Spinal cord (tissue), 10 donors: ENCODE results near the gene EVA1A. TPM values are rescaled to one million over a fixed set of nuclear protein-coding genes. Genes with fewer than 3 reads are reported as not detected.

ENCODE experiments used
- DNase-seq, 6 donors: peaks; one replicate each; pipeline versions ENCODE4 v3.0.0 to v3.0.0-alpha.2; 2013 to 2015; ENCODE audit warnings: low spot score in 6 of 6, low read depth in 4 of 6
- H3K27ac ChIP-seq: one replicate; pipeline ENCODE4 v1.5.1; 2013; ENCODE audit warnings: low read depth, low read length, control low read depth
- H3K27me3 ChIP-seq: one replicate; pipeline ENCODE4 v1.6.1; 2013; ENCODE audit warnings: low read length; ENCODE audit not compliant: control insufficient read depth, insufficient read depth
- H3K36me3 ChIP-seq: one replicate; pipeline ENCODE4 v1.6.1; 2013; ENCODE audit warnings: low read length; ENCODE audit not compliant: control insufficient read depth, insufficient read depth
- H3K4me1 ChIP-seq: one replicate; pipeline ENCODE4 v1.6.1; 2013; ENCODE audit warnings: low read length; ENCODE audit not compliant: control insufficient read depth, insufficient read depth
- H3K4me3 ChIP-seq: one replicate; pipeline ENCODE4 v1.5.1; 2013; ENCODE audit warnings: low read depth, low read length, control low read depth
- H3K9me3 ChIP-seq: one replicate; pipeline ENCODE4 v1.6.1; 2013; ENCODE audit warnings: low read length; ENCODE audit not compliant: control insufficient read depth, insufficient read depth
- WGBS: methylation state at CpG from one replicate; pipeline ENCODE4 v1.1.5; 2013; ENCODE audit warnings: missing lambda C conversion rate; ENCODE audit not compliant: insufficient coverage; 5-methylcytosine and 5-hydroxymethylcytosine counted together
- polyA plus RNA-seq, 2 donors: library from polyadenylated mRNA; unstranded; fragments of 120-200 nt; gene quantifications; one replicate each; pipeline ENCODE4 v1.2.1, GENCODE V29; 2013; ENCODE audit not compliant: insufficient read length in 2 of 2
- total RNA-seq, 2 donors: library from RNA; depleted of rRNA in 1 of 2; stranded (reverse); fragments of 120-200 nt in 1 of 2; fragments of >200 nt in 1 of 2; gene quantifications; one replicate each; pipeline versions ENCODE4 v1.2.3 to v1.2.4, GENCODE V29; 2013 to 2014
- donor health status: healthy.

Gene EVA1A
- total and polyA plus RNA-seq, 4 donors, result 1.0 to 3.4 (median 1.7) TPM

DNA sequence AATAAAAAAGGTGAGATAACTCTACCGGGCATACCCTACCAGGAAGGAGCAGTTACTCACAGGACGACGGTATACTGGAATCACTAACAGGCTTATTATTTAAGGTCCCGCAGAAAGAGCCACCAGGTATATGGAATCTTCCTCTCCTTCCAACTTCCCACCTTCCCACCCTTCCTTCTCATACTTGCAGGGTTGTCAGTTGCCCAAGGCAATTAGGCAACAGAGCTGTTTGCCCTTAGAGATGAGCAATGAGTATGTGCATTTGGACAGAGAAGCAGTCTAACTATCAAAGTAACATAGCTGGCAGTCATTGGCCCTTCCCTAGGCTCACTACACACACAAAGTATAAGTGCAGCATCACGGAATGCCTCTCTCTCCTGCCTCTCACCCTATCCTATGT, 32.1 kb upstream of the EVA1A start:
- Histone ChIP-seq H3K27ac (no peak overlapping the region), H3K4me3 (no peak overlapping the region)

GRCh38 chr2:75592030-75592429, 31.3 kb upstream of the EVA1A start:
- Histone ChIP-seq H3K9me3 (no peaks in the 10 kb centered on the region), H3K4me3 (no peak overlapping the region), H3K27me3 (no peaks in the 10 kb centered on the region), H3K27ac (no peak overlapping the region), H3K36me3 (no peaks in the 10 kb centered on the region), H3K4me1 (no peaks in the 10 kb centered on the region)
- no peak for DNase-seq
- WGBS, result no CpG with 5 or more reads among the region's 4 CpGs

More for the DNA sequence above, 32.1 kb upstream of the EVA1A start:
- no peak for DNase-seq
- 100% methylated on average over 3 of the region's 5 CpGs for WGBS
- Histone ChIP-seq H3K36me3 (no peaks in the 10 kb centered on the region), H3K27me3 (no peaks in the 10 kb centered on the region), H3K9me3 (no peaks in the 10 kb centered on the region), H3K4me1 (no peaks in the 10 kb centered on the region)

- no peaks in the 10 kb centered on the region for H3K27me3 ChIP-seq
- H3K27ac ChIP-seq, result no peak overlapping the region
- H3K9me3 ChIP-seq, result no peaks in the 10 kb centered on the region
- 78% methylated on average over 1 of the region's 4 CpGs for WGBS
- H3K36me3 ChIP-seq, result no peaks in the 10 kb centered on the region
- DNase-seq, result no peak
- no peaks in the 10 kb centered on the region for H3K4me1 ChIP-seq
- H3K4me3 ChIP-seq, result no peak overlapping the region
Measured at GRCh38 chr2:75589391-75590105, 28.8 kb upstream of the EVA1A start.

- Histone ChIP-seq H3K4me1 (no peaks in the 10 kb centered on the region), H3K27ac (no peak overlapping the region), H3K36me3 (no peaks in the 10 kb centered on the region), H3K9me3 (no peaks in the 10 kb centered on the region), H3K27me3 (no peaks in the 10 kb centered on the region), H3K4me3 (no peak overlapping the region)
- no peak for DNase-seq
- WGBS, result 94% methylated on average over 4 of the region's 5 CpGs
Measured at GRCh38 chr2:75587954-75588587, 27.3 kb upstream of the EVA1A start.

DNA sequence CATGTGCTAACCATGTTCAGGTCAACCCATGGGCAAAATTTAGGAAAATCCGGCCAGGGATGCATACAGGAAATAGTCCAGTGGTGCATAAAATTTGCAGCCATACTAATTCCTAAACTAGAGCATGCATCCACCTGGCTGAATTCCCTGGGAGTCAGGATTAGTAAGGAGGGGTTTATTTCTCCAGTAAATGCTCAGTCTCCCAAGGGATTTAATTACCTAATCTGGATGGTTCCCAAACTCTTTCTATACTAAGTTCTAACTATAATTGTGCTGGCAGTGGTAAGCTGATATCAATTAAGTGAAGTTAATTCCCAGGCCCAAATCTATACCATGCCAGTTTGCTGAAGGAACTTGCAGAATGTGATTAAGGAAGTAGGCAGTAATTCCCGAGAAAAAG, 26.2 kb upstream of the EVA1A start:
- Histone ChIP-seq H3K9me3 (no peaks in the 10 kb centered on the region), H3K27ac (no peak overlapping the region), H3K27me3 (no peaks in the 10 kb centered on the region), H3K4me1 (no peaks in the 10 kb centered on the region), H3K36me3 (no peaks in the 10 kb centered on the region), H3K4me3 (no peak overlapping the region)
- WGBS, result no CpG with 5 or more reads among the region's 2 CpGs
- DNase-seq, result no peak

DNA sequence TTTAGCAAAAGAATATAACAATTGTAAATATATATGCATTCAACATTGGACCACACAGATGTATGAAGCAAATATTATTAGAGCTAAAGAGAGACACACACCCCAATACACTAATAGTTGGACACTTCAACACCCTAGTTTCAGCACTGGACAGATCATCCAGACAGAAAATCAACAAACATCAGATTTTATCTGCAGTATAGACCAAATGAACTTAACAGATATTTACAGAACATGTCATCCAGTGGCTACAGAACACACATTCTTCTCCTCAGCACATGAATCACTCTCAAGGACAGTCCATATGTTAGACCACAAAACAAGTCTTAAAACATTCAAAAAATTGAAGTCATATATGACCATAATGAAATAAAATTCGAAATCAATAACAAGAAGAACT, 22.1 kb upstream of the EVA1A start:
- no peaks in the 10 kb centered on the region for H3K36me3 ChIP-seq
- no peak for DNase-seq
- no peak overlapping the region for H3K4me3 ChIP-seq
- no peaks in the 10 kb centered on the region for H3K4me1 ChIP-seq
- no peaks in the 10 kb centered on the region for H3K9me3 ChIP-seq
- whole genome bisulfite sequencing, result no CpG with 5 or more reads among the region's 1 CpG
- H3K27me3 ChIP-seq, result no peaks in the 10 kb centered on the region
- H3K27ac ChIP-seq, result no peak overlapping the region

DNA sequence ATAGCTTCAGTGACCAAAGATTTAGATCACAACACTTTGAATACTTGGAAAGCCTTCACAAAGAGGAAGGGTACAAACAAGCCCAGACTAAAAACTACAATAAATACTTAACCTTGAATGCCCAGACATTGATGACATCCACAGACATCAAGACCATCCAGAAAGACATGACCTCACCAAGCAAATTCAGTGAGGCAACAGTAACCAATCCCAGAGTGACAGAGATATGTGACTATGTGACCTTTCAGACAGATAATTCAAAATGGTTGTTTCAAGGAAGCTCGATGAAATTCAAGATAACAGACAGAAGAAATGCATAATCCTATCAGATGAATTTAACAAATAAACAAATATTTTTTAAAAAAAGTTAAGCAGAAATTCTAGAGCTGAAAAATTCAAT, 19.9 kb upstream of the EVA1A start:
- Histone ChIP-seq H3K4me3 (no peak overlapping the region), H3K27me3 (no peaks in the 10 kb centered on the region), H3K4me1 (no peaks in the 10 kb centered on the region), H3K36me3 (no peaks in the 10 kb centered on the region), H3K27ac (no peak overlapping the region), H3K9me3 (no peaks in the 10 kb centered on the region)
- WGBS, result no CpG with 5 or more reads among the region's 1 CpG
- no peak for DNase-seq

DNA sequence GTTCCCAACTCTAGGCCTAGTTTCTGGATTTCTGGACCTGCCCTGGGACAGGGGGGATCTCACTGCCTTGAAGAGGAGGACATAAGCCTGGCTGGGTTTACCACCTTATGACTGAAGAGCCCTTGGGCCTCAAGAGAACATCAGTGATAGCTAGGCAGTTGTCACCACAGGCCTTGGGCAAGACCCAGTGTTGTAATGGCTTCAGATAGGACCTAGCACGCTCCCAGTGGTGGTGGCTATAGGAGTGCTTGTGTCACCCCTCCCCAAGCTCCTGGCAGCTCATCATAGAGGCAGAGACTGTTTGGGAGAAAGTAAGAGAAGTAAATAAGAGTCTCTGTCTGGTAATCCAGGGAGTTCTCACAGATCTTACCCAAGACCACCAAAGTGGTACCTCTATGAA, 19.4 kb upstream of the EVA1A start:
- Histone ChIP-seq H3K9me3 (no peaks in the 10 kb centered on the region), H3K4me1 (no peaks in the 10 kb centered on the region), H3K36me3 (no peaks in the 10 kb centered on the region), H3K4me3 (no peak overlapping the region), H3K27ac (no peak overlapping the region), H3K27me3 (no peaks in the 10 kb centered on the region)
- no CpG with 5 or more reads among the region's 1 CpG for WGBS
- DNase-seq, result no peak

DNA sequence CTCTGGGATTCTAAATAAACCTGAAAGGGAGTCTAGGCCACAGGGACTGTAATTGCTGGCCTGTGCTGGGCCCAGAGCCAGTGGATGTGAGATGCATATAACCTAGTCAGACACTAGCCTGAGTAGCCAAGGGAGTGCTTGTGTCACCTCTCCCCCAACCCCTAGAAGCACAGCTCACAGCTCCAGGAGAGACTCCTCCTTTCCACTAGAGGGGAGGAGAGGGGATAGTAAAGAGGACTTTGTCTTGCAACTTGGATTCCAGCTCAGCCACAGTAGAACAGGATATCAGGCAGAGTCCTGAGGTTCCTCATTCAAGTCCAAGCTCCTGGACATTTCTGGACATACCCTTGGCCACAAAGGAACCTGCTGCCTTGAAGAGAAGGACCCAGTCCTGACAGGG, 18.4 kb upstream of the EVA1A start:
- DNase-seq, result no peak
- Histone ChIP-seq H3K27ac (no peak overlapping the region), H3K4me1 (no peaks in the 10 kb centered on the region), H3K36me3 (no peaks in the 10 kb centered on the region), H3K4me3 (no peak overlapping the region), H3K27me3 (no peaks in the 10 kb centered on the region), H3K9me3 (no peaks in the 10 kb centered on the region)

- Histone ChIP-seq H3K4me3 (no peak overlapping the region), H3K27me3 (no peaks in the 10 kb centered on the region), H3K27ac (no peak overlapping the region), H3K9me3 (no peaks in the 10 kb centered on the region), H3K4me1 (no peaks in the 10 kb centered on the region), H3K36me3 (no peaks in the 10 kb centered on the region)
- no CpG with 5 or more reads among the region's 1 CpG for WGBS
- DNase-seq, result no peak
Measured at GRCh38 chr2:75577280-75577679, 16.5 kb upstream of the EVA1A start.
